Endothelial cell of umbilical vein (primary cell): Measurements from ENCODE around the gene NLGN1.

Source experiments
- CTCF ChIP-seq, 2 donors: IDR thresholded peaks; 1 replicate in 1 of 2; 2 replicates in 1 of 2; pipeline ENCODE4 v1.5.1; 2011; ENCODE audit warnings: low read length in 2 of 2, mild to moderate bottlenecking in 2 of 2, moderate library complexity in 2 of 2, control low read depth in 1 of 2, inconsistent platforms in 1 of 2, low read depth in 1 of 2; ENCODE audit not compliant: insufficient read depth in 1 of 2; ENCODE audit errors: extremely low read depth in 1 of 2
- EZH2 ChIP-seq: IDR thresholded peaks from 2 replicates; pipeline ENCODE4 v1.6.1; 2012; ENCODE audit warnings: borderline replicate concordance, low read depth, mild to moderate bottlenecking, moderate library complexity, low read length, inconsistent platforms; ENCODE audit not compliant: severe bottlenecking
- FOS ChIP-seq: IDR thresholded peaks from 2 replicates; pipeline ENCODE4 v1.6.1; 2011; ENCODE audit warnings: mild to moderate bottlenecking, low read length, moderate library complexity, borderline replicate concordance; ENCODE audit not compliant: insufficient read depth
- JUN ChIP-seq: IDR thresholded peaks from 2 replicates; pipeline ENCODE4 v1.6.1; 2011; ENCODE audit warnings: borderline replicate concordance, low read depth; ENCODE audit not compliant: insufficient read length, insufficient read depth
- MAX ChIP-seq: IDR thresholded peaks from 2 replicates; pipeline ENCODE4 v1.6.1; 2011; ENCODE audit not compliant: insufficient read depth, insufficient read length
- MYC ChIP-seq: IDR thresholded peaks from one replicate; pipeline ENCODE4 v1.6.1; 2011; ENCODE audit warnings: mild to moderate bottlenecking, low read depth, low read length
- POLR2A ChIP-seq: IDR thresholded peaks from 2 replicates; pipeline ENCODE4 v1.6.1; 2012; ENCODE audit warnings: low read depth, mild to moderate bottlenecking, control low read depth, low read length
- POLR2AphosphoS5 ChIP-seq: IDR thresholded peaks from 2 replicates; pipeline ENCODE4 v1.6.1; 2012; ENCODE audit warnings: low read depth, mild to moderate bottlenecking, control low read depth, low read length, moderate library complexity; ENCODE audit not compliant: insufficient read depth

- TF ChIP-seq POLR2A (no peak), CTCF (IDR thresholded peaks at IDR 0.05; ENCODE audit: extremely low read depth in 1 of 2, insufficient read depth in 1 of 2, low read depth in 1 of 2, low read length in 2 of 2) (no peak), FOS (no peak), JUN (no peak), EZH2 (no peak), MAX (no peak), POLR2AphosphoS5 (no peak), MYC (no peak)
Measured at GRCh38 chr3:173688216-173688842, 290.8 kb downstream of the NLGN1 start.
